CD4-positive, alpha-beta T cell (primary cell): Measurements from ENCODE around the gene RCOR1. TPM values are rescaled to one million over a fixed set of nuclear protein-coding genes. Genes with fewer than 3 reads are reported as not detected.

ENCODE experiments used
- ATAC-seq: fragments of 200-7000 bp; cut with Tn5 transposase; one replicate; pipeline ENCODE4 v1.10.0; 2022; ENCODE audit warnings: mild to moderate bottlenecking; ENCODE audit not compliant: poor library complexity
- CTCF ChIA-PET: fragments of 350-600 bp; sonication (Branson Sonifier 250); formaldehyde crosslinking; loops from one replicate; lab custom pipeline; 2021; ENCODE audit warnings: antibody characterized with exemption, inconsistent platforms; lab: Charles Lee
- POLR2A ChIA-PET: fragments of 350-600 bp; sonication (Branson Sonifier 250); formaldehyde crosslinking; loops from one replicate; lab custom pipeline; 2021; ENCODE audit warnings: antibody characterized with exemption, inconsistent platforms; lab: Charles Lee
- DNase-seq, 14 experiments: peaks; one replicate each; pipeline ENCODE4 v3.0.0-alpha.2; 2013 to 2020; ENCODE audit warnings: mixed read lengths in 2 of 14
- H3K27ac ChIP-seq, 2 donors: one replicate each; pipeline versions ENCODE4 v1.5.1 to v1.7.0; 2013; ENCODE audit warnings: low read length in 2 of 2, low read depth in 1 of 2, mild to moderate bottlenecking in 1 of 2
- H3K27me3 ChIP-seq, 2 experiments: 1 replicate in 1 of 2; 2 replicates in 1 of 2; pipeline versions ENCODE4 v1.6.1 to v1.7.0; 2013; ENCODE audit warnings: low read length in 2 of 2, control low read depth in 1 of 2, mild to moderate bottlenecking in 1 of 2, moderate library complexity in 1 of 2; ENCODE audit not compliant: insufficient read depth in 2 of 2, control insufficient read depth in 1 of 2
- H3K36me3 ChIP-seq: one replicate; pipeline ENCODE4 v1.6.1; 2013; ENCODE audit warnings: low read length, control low read depth; ENCODE audit not compliant: insufficient read depth
- H3K4me1 ChIP-seq: one replicate; pipeline ENCODE4 v1.6.1; 2013; ENCODE audit warnings: low read length, control low read depth; ENCODE audit not compliant: insufficient read depth
- H3K4me3 ChIP-seq: one replicate; pipeline ENCODE4 v1.5.1; 2013; ENCODE audit warnings: mild to moderate bottlenecking, low read length, moderate library complexity
- H3K9me3 ChIP-seq, 2 experiments: 1 replicate in 1 of 2; 2 replicates in 1 of 2; pipeline versions ENCODE4 v1.6.1 to v1.7.0; 2013; ENCODE audit warnings: low read length in 2 of 2, mild to moderate bottlenecking in 2 of 2, control low read depth in 1 of 2, moderate library complexity in 1 of 2; ENCODE audit not compliant: control insufficient read depth in 1 of 2, insufficient read depth in 1 of 2
- H3K27ac Mint-ChIP-seq: one replicate; pipeline ENCODE4 v1.8.0; 2020; ENCODE audit warnings: mixed read lengths
- H3K27me3 Mint-ChIP-seq: one replicate; pipeline ENCODE4 v1.8.0; 2021; ENCODE audit warnings: mixed read lengths
- H3K36me3 Mint-ChIP-seq: one replicate; pipeline ENCODE4 v1.8.0; 2021; ENCODE audit warnings: low read depth, mixed read lengths
- H3K4me1 Mint-ChIP-seq: one replicate; pipeline ENCODE4 v1.8.0; 2021; ENCODE audit warnings: low read depth, mixed read lengths
- H3K4me3 Mint-ChIP-seq: one replicate; pipeline ENCODE4 v1.8.0; 2020; ENCODE audit warnings: mild to moderate bottlenecking, mixed read lengths
- H3K9me3 Mint-ChIP-seq: one replicate; pipeline ENCODE4 v1.8.0; 2020; ENCODE audit warnings: mixed read lengths
- CTCF ChIP-seq: fragments of 200-600 bp; IDR thresholded peaks from one replicate; pipeline ENCODE4 v1.8.0; 2022; ENCODE audit warnings: antibody characterized with exemption, mild to moderate bottlenecking
- intact Hi-C, 2 experiments: fragments of 100-400 bp; cut with DNase I in 1 of 2; cut with micrococcal nuclease in 1 of 2; formaldehyde crosslinking; loops; one replicate each; pipeline versions ENCODE4 v1.15.1 to v1.9.0; 2023 to 2025; cut with DNase I, micrococcal nuclease
- total RNA-seq, 174 experiments: library from RNA in 2 of 174; stranded (reverse) in 2 of 174; gene quantifications; one replicate each; pipeline ENCODE4 v1.2.3 and lab custom pipeline; 2021 to 2026

Gene RCOR1
- total RNA-seq, 2 experiments from 2014 or later, result 20.5 to 23.1 TPM

DNA sequence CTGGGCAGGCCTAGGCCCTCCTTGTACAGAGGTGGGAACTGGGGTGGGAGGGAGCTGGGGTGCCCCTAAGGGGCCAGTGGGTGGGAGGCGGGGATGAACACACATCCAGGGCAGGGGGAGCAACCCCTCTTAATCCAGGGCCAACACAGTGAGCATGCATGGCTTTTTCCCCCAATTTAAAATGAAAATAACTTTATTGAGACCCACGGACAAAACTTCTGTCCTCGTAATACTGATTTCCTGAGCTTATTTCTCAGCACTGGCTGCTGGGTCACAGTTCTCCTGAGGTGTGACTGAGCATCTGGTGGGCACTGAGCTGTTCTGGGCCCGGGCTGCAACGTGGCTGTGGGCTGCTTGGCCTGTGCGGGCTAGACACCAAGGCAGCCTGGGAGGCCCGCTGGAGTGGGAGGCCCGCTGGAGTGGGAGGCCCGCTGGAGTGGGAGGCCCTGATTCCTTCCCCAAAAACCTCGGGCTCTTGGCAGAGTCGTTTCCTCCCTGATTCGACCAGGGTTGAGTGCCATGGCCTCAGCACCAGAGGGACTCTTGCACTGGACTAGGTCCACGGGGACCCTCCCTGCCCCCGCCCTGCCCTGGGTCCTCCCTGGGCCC lies 159.9 kb downstream of the RCOR1 start:
- intact Hi-C loops, result no loop called here
- Histone ChIP-seq H3K4me3 (no peak overlapping the region), H3K4me1 (no peaks in the 10 kb centered on the region), H3K9me3 (no peaks in the 10 kb centered on the region), H3K27me3 (no peaks in the 10 kb centered on the region), H3K36me3 (no peaks in the 10 kb centered on the region), H3K27ac (no peak overlapping the region)
- POLR2A ChIA-PET, result interaction anchor here (0.5 kb wide), 1 partner anchor 220 kb away, joined by 3 read pairs; no protein-coding TSS in a partner anchor
- CTCF ChIA-PET, result no interaction called here
- no peak for ATAC-seq
- DNase-seq, result no peak
- no peak overlapping the region for H3K27ac Mint-ChIP-seq
- H3K36me3 Mint-ChIP-seq, result no peaks in the 10 kb centered on the region
- no peaks in the 10 kb centered on the region for H3K9me3 Mint-ChIP-seq
- no peaks in the 10 kb centered on the region for H3K4me1 Mint-ChIP-seq
- H3K27me3 Mint-ChIP-seq, result no peaks in the 10 kb centered on the region
- TF ChIP-seq CTCF, result no peak
- H3K4me3 Mint-ChIP-seq, result no peak overlapping the region

DNA sequence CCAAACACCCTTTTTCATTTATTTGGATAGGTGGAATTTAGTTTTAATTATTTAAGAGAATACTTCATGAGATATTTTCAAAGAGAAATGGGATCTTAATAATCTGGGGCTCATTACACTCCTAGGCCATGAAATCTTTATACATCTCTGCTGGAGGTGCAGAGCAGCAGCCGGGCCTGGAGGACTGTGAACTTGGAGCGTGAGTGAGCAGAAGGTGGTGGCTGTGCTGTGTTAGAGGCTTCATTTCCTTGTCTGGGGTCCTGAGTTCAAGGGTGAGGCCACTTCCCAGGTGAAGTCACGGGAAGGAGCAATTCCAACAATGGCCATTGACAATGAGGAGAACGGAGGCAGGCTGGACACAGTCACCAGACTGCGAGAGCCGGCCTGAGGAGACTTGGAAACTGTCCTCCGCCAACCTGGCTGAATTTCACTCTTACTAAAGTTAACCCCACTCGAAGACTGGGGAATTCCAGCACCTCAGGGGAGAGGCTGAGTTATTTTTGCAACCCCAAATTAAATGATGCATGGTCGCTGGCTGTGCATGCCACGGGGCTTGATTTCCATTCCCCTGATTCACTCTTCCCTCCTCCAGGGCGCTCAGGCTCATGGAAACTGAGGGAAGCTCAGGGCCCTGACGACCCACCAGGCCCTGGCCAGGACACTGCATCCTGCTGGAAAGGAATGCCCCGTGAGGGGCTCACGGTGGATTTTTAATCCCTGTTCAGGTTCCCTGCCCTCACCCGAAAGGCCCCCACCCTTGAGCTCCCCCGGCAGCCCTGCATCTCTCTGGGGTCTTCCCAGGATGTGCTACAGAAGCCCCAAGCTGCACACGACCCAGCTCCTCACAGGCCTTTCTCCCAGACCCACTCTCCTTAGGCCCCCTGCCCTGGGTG lies 162.2 kb downstream of the RCOR1 start:
- Histone ChIP-seq H3K36me3 (no peaks in the 10 kb centered on the region), H3K4me1 (no peaks in the 10 kb centered on the region), H3K4me3 (no peak overlapping the region), H3K9me3 (no peaks in the 10 kb centered on the region), H3K27ac (no peak overlapping the region), H3K27me3 (no peaks in the 10 kb centered on the region)
- DNase-seq (no peak), ATAC-seq (no peak)
- no peaks in the 10 kb centered on the region for H3K27me3 Mint-ChIP-seq
- H3K4me1 Mint-ChIP-seq, result no peaks in the 10 kb centered on the region
- no peak overlapping the region for H3K4me3 Mint-ChIP-seq
- ChIA-PET POLR2A (no interaction called here), CTCF (no interaction called here)
- TF ChIP-seq CTCF, result no peak
- no peak overlapping the region for H3K27ac Mint-ChIP-seq
- intact Hi-C loops, result no loop called here
- no peaks in the 10 kb centered on the region for H3K9me3 Mint-ChIP-seq
- H3K36me3 Mint-ChIP-seq, result no peaks in the 10 kb centered on the region

- POLR2A ChIA-PET, result no interaction called here
These were observed 165.2 kb downstream of the RCOR1 start for GRCh38 chr14:102757646-102758045.

More at GRCh38 chr14:102757646-102758045, 165.2 kb downstream of the RCOR1 start:
- H3K4me3 Mint-ChIP-seq, result no peak overlapping the region
- no peak overlapping the region for H3K27ac Mint-ChIP-seq
- CTCF ChIA-PET, result no interaction called here
- H3K9me3 ChIP-seq, result no peaks in the 10 kb centered on the region
- no peaks in the 10 kb centered on the region for H3K36me3 ChIP-seq
- H3K27me3 Mint-ChIP-seq, result no peaks in the 10 kb centered on the region
- no peak overlapping the region for H3K27ac ChIP-seq
- no peaks in the 10 kb centered on the region for H3K4me1 Mint-ChIP-seq
- no peak for TF ChIP-seq CTCF
- no peaks in the 10 kb centered on the region for H3K4me1 ChIP-seq
- intact Hi-C loops, result no loop called here
- H3K4me3 ChIP-seq, result no peak overlapping the region
- ATAC-seq (no peak), DNase-seq (no peak)
- no peaks in the 10 kb centered on the region for H3K36me3 Mint-ChIP-seq
- H3K9me3 Mint-ChIP-seq, result no peaks in the 10 kb centered on the region
- no peaks in the 10 kb centered on the region for H3K27me3 ChIP-seq
